GM21423 (cell line): ENCODE results near the gene COX6B2.

Source experiments
- ATAC-seq: cut with Tn5 transposase; IDR thresholded peaks from one replicate; pipeline ENCODE4 v1.9.1; 2021; ENCODE audit warnings: mild to moderate bottlenecking, moderate library complexity; ENCODE audit not compliant: unreplicated experiment

The COX6B2 gene

GRCh38 chr19:55383279-55384130 is 29.0 kb upstream of the COX6B2 start:
- no peak for ATAC-seq

- no peak for ATAC-seq
These were observed 28.1 kb upstream of the COX6B2 start for GRCh38 chr19:55382522-55383054.

DNA sequence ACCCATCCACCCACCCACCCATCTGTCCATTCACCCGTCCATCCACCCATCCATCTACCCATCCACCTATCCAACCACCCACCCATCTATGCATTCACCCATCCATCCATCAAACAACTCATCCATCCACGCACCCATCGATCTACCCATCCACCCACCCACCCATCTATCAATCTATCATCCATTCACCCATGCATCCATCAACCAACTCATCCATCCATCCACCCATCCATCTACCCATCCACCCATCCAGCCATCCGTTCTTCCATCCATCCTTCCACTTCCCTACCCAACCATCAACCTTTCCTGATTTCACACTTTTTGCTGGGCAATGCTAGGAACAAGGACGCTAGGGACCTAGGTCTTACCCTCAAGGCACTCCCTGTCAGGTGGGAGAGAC is 27.5 kb upstream of the COX6B2 start:
- no peak for ATAC-seq

DNA sequence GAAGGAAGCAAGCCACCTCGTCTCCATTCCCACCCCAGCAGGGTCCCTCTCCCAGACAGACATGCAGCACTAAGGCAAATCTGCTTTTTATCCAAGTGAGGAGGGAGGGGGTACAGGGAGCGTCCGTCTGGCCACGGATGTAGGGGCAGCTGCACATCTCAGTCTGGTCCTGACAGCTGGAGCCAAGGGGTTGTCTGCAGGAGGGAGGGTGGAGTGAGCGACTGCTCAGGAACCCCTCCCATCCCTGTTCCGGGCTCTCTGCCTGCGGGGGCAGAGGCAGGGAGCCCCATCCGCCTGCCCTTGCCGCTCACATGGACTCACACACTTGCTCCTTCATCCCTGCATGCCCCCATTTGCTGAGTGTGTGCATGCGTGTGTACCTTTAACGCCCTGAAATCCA is 24.7 kb upstream of the COX6B2 start:
- ATAC-seq, result no peak

GRCh38 chr19:55377356-55378131 is 23.0 kb upstream of the COX6B2 start:
- no peak for ATAC-seq

GRCh38 chr19:55376241-55376933 is 21.9 kb upstream of the COX6B2 start, which contains the start of gene TMEM190:
Gene TMEM190, plus strand, starts transcription at chr19:55376826. Its CDS starts 28 bp downstream, at chr19:55376854.
- no peak for ATAC-seq

DNA sequence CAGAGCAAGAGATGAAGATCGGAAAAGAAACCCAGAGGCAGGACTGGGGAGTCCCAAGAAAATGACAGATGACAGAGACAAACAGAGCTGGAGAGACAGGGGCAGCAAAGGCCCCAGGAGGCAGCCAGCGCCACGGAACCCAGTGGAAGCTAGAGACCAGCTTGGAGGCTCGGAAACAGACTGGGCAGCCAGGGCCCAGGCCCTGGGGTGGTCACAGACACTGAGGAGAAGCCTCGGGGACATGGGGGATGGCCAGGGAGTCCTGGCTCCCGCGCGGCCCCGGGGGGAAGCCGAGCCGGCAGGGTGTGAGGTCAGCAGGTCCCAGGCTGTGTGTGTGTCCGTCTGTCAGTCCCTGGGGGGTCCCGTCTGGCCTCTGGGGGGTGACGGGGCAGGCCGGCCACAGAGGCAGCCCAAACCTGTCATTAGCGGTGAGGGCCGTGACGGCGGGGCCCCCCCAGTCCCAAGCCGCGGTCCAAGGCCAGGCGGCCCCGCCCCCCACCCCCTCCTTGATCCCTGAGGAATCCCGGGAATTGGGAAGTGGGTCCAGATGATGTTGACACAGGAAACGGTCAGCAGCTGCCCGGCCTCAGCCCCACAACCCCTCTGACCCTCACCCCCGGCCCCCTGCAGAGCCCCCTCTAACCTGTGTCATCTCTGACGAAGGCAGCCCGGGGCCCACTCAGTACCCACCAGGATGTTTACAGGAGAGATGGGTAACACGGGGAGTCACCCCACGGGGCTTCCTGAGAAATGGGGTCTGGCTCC is 19.7 kb upstream of the COX6B2 start:
- ATAC-seq, result no peak

DNA sequence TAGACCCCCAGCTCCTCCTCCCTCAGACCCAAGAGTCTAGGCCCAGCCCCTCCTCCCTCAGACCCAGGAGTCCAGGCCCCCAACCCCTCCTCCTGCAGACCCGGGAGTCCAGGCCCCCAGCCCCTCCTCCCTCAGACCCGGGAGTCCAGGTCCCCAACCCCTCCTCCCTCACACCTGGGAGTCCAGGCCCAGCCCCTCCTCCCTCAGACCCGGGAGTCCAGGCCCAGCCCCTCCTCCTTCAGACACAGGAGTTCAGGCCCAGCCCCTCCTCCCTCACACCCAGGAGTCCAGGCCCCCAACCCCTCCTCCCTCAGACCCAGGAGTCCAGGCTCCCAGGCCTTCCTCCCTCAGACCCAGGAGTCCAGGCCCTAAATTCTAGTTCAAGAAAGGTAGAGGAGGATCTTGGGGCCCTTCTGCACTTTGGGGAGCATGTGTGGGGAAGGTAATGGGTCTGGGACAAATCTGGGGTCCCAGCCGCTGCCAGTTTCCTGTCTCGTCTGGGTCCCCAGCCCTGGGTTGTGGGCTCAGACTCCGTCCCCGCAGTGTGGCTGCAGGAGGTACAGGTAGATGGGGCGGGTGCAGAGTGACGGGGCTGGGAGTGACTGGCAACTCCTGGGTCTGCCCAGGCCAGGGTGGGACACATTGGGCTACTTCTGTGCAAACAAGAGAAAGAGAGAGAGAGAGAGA is 18.9 kb upstream of the COX6B2 start:
- no peak for ATAC-seq

DNA sequence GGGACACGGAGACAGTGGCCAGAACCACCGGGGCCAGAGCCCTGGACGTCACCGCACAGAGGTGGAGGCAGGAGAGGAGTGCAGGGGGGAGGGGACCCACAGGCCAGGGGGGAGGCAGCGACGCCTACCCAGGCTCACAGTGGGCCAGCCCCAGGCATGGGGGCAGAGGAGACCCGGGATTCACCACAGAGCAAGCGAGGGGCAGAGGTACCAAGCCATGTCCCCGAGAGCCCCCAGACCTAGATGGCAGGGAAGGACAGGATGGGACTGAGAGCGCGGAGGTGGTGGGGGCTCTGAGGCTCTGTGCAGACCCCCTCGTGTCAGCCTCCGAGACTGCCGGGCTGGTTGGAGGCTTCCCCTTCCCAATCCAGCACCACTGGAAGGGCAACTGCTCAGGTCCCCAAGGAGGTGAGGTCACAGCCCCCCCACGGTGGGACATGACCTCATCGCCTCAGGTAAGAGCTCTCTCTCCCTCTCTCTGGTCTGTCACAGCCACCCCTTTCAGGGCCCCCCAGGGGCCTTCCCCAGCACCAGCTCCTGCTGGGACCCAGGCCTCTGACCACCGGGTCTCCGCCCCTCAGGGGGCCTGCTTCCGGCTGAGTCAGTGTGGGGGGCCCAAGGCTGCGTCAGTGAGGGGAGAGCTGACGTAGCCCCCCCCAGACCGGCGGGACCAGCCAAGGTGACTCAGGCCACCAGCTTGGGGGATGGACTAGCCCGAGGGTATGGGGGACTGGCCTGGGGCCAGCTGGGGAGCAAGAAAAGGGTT is 18.0 kb upstream of the COX6B2 start:
- no peak for ATAC-seq

DNA sequence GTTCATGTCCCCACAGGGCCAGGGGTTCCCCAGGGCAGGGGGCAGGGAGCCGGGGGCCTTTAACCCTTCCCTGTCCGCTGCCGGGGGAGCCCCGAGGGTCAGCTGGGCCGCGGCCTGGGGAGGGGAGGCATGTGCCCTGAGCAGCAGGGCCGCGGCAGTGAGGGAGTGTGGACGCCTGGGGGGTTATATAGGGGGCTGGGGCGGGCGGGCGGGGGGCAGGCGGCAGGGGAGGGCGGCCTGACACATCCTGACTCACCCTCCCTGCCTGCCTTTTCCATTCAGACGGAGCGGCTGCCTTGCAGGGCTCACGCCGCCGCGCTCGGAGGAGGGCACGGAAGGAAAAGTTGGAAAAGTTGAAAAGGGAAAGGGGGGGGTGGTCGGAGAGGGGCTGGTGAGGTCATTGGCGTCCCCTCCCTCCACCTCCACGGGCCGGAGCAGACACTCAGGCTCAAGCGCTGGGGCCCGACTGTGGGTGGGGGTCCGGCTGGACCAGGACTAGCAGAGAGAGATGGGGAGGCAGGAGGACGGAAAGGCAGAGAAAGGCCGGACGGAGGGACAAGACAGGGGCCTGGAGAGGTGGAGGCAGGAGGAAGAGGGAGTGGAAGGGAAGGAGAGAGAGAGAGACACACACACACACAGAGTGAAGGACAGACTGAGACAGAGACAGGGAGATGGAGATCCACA is 15.9 kb upstream of the COX6B2 start, which contains the start of gene IL11:
Gene IL11, minus strand, starts transcription at position 159 of the 684 bp plus-strand sequence. Its CDS starts 153 bp downstream, at position 6.
- no peak for ATAC-seq

DNA sequence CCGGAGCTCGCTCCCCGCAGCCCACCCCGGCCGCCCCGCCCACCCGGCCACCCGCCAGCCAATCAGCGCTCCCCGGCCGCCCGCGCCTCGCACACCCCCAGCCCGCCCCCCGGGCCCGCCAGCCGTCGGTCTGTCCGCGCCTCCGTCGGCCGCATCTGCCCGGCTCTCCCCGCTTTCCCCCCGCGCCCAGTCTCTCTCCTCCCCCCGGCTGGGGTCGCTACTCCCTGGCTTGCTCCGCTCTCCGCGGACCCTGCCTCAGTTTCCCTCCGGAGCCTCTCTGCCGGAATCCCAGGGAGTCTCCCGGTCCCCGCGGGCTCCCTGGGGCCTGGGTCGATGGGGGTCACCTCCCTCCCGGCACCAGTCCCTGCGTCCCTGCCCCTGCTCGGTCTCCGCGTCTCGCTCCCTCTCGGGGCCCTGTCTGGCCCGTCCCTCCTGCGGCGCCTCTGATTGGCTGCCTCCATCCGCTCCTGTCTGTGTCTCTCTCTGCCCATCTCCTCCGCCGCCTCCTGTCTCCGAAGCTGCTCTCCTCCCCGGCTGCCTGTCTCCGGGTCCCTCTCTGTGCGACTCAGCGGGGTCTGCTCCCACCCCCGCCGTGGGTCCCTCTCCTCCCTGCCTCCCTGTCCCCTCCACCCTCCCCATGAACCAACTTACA is 15.3 kb upstream of the COX6B2 start:
- no peak for ATAC-seq

- no peak for ATAC-seq
These were observed 14.4 kb upstream of the COX6B2 start for GRCh38 chr19:55368701-55369563.

DNA sequence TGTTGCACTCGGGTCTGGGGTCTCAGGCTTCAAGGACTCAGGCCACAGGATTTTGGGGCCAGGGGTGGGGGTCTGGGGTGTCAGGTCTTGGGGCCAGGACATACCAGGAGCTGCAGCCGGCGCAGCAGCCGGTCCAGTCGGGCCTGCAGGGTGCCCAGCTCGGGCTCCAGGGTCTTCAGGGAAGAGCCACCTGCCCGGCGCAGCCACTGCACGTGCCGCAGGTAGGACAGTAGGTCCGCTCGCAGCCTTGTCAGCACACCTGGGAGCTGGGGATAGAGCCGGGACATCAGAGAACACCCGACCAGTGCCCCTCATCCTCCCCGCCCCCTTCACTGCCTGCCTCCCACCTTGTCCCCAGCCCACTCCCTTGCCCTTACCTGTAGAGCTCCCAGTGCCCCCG is 13.6 kb upstream of the COX6B2 start:
- ATAC-seq, result no peak

GRCh38 chr19:55366790-55367189 is 12.3 kb upstream of the COX6B2 start:
- ATAC-seq, result no peak

DNA sequence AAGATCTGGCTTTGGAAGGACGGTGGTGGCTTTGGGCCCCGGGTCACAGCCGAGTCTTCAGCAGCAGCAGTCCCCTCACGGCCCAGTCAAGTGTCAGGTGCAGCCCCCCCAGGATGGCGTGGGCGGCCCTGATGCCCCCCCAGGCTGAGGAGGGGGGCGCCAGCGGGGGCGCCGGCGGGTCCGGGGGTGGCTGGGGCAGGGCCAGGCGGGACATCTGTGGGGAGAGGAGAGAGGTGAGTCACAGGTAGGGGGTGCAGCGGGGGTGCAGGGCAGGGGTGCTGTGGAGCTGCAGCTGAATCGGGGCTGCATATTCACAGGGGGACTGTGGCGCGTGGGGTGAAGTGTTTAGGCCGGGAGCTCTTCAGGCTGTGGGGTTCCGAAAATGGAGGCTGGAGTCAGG is 11.4 kb upstream of the COX6B2 start:
- no peak for ATAC-seq

GRCh38 chr19:55365245-55365644 is 10.7 kb upstream of the COX6B2 start:
- no peak for ATAC-seq
